Mesenchymal stem cell (in vitro differentiated cells and primary cell): ENCODE measurements around the gene CELF5.

Experiments
- DNase-seq: peaks from one replicate; pipeline ENCODE4 v3.0.0-alpha.2; 2013
- H2AFZ ChIP-seq: one replicate; pipeline ENCODE4 v1.6.1; 2013; ENCODE audit warnings: low read depth, mild to moderate bottlenecking, control low read depth, inconsistent platforms, low read length, moderate library complexity
- H2AK5ac ChIP-seq: 2 replicates; pipeline ENCODE4 v1.6.1; 2013; ENCODE audit warnings: low read length, moderate library complexity, mild to moderate bottlenecking, inconsistent platforms; ENCODE audit not compliant: severe bottlenecking
- H2BK120ac ChIP-seq: one replicate; pipeline ENCODE4 v1.6.1; 2013; ENCODE audit warnings: low read depth, mild to moderate bottlenecking, inconsistent platforms, low read length, moderate library complexity
- H2BK12ac ChIP-seq, 2 experiments: one replicate each; pipeline ENCODE4 v1.6.1; 2013; ENCODE audit warnings: inconsistent platforms in 2 of 2, low read length in 2 of 2, mild to moderate bottlenecking in 2 of 2, moderate library complexity in 2 of 2, control low read depth in 1 of 2
- H2BK15ac ChIP-seq: one replicate; pipeline ENCODE4 v1.6.1; 2013; ENCODE audit warnings: mild to moderate bottlenecking, low read depth, inconsistent platforms; ENCODE audit not compliant: poor library complexity, severe bottlenecking
- H2BK5ac ChIP-seq: 2 replicates; pipeline ENCODE4 v1.6.1; 2013; ENCODE audit warnings: low read depth, mild to moderate bottlenecking, low read length, control low read depth, inconsistent platforms; ENCODE audit not compliant: poor library complexity, severe bottlenecking
- H3K14ac ChIP-seq, 2 experiments: one replicate each; pipeline ENCODE4 v1.6.1; 2013; ENCODE audit warnings: inconsistent platforms in 2 of 2, low read length in 2 of 2, control low read depth in 1 of 2, mild to moderate bottlenecking in 1 of 2, moderate library complexity in 1 of 2
- H3K18ac ChIP-seq, 2 experiments: one replicate each; pipeline ENCODE4 v1.6.1; 2013; ENCODE audit warnings: inconsistent platforms in 2 of 2, low read length in 2 of 2, control low read depth in 1 of 2, low read depth in 1 of 2, mild to moderate bottlenecking in 1 of 2
- H3K23ac ChIP-seq, 2 experiments: one replicate each; pipeline ENCODE4 v1.6.1; 2013; ENCODE audit warnings: inconsistent platforms in 2 of 2, low read length in 2 of 2, mild to moderate bottlenecking in 2 of 2, moderate library complexity in 2 of 2, control low read depth in 1 of 2
- H3K27ac ChIP-seq: 2 replicates; pipeline ENCODE4 v1.5.1; 2013; ENCODE audit warnings: mild to moderate bottlenecking, moderate library complexity, low read length, control low read depth, inconsistent platforms; ENCODE audit not compliant: poor library complexity, severe bottlenecking
- H3K27me3 ChIP-seq, 2 experiments: 2 replicates each; pipeline versions ENCODE4 v1.6.1 to v1.7.0; 2013; ENCODE audit warnings: low read length in 2 of 2, mild to moderate bottlenecking in 2 of 2, moderate library complexity in 2 of 2, control low read depth in 1 of 2, inconsistent platforms in 1 of 2; ENCODE audit not compliant: control insufficient read depth in 1 of 2, insufficient read depth in 1 of 2
- H3K36me3 ChIP-seq, 2 experiments: 2 replicates each; pipeline versions ENCODE4 v1.6.1 to v1.7.0; 2013; ENCODE audit warnings: low read length in 2 of 2, control low read depth in 1 of 2, inconsistent platforms in 1 of 2, low read depth in 1 of 2, mild to moderate bottlenecking in 1 of 2; ENCODE audit not compliant: insufficient read depth in 2 of 2, control insufficient read depth in 1 of 2
- H3K4ac ChIP-seq, 2 experiments: one replicate each; pipeline ENCODE4 v1.6.1; 2013; ENCODE audit warnings: inconsistent platforms in 2 of 2, low read length in 2 of 2, mild to moderate bottlenecking in 2 of 2, moderate library complexity in 2 of 2, control low read depth in 1 of 2, low read depth in 1 of 2
- H3K4me1 ChIP-seq: 2 replicates; pipeline ENCODE4 v1.6.1; 2013; ENCODE audit warnings: low read depth, low read length, control low read depth; ENCODE audit not compliant: control insufficient read depth, insufficient read depth
- H3K4me2 ChIP-seq: 2 replicates; pipeline ENCODE4 v1.6.1; 2013; ENCODE audit warnings: low read length, mild to moderate bottlenecking, inconsistent platforms; ENCODE audit not compliant: poor library complexity, severe bottlenecking
- H3K4me3 ChIP-seq, 2 experiments: 2 replicates each; pipeline versions ENCODE4 v1.5.1 to v1.7.0; 2013; ENCODE audit warnings: low read length in 2 of 2, mild to moderate bottlenecking in 2 of 2, control low read depth in 1 of 2, low read depth in 1 of 2; ENCODE audit not compliant: insufficient read depth in 1 of 2
- H3K79me1 ChIP-seq: replicated peaks from 2 replicates; pipeline ENCODE4 v1.6.1; 2013; ENCODE audit warnings: mild to moderate bottlenecking, control low read depth, low read length, inconsistent platforms; ENCODE audit not compliant: poor library complexity, severe bottlenecking
- H3K9ac ChIP-seq: 2 replicates; pipeline ENCODE4 v1.7.0; 2013; ENCODE audit warnings: mild to moderate bottlenecking, low read length, moderate library complexity
- H3K9me3 ChIP-seq: 2 replicates; pipeline ENCODE4 v1.7.0; 2013; ENCODE audit warnings: mild to moderate bottlenecking, low read length; ENCODE audit not compliant: control insufficient read depth
- H4K8ac ChIP-seq: one replicate; pipeline ENCODE4 v1.6.1; 2013; ENCODE audit warnings: inconsistent platforms, mild to moderate bottlenecking, low read length, moderate library complexity
- H4K91ac ChIP-seq: one replicate; pipeline ENCODE4 v1.6.1; 2013; ENCODE audit warnings: mild to moderate bottlenecking, low read length, inconsistent platforms
- WGBS: methylation state at CpG from one replicate; pipeline ENCODE4 v1.1.7; 2013; ENCODE audit warnings: mixed read lengths; 5-methylcytosine and 5-hydroxymethylcytosine counted together

The CELF5 gene

DNA sequence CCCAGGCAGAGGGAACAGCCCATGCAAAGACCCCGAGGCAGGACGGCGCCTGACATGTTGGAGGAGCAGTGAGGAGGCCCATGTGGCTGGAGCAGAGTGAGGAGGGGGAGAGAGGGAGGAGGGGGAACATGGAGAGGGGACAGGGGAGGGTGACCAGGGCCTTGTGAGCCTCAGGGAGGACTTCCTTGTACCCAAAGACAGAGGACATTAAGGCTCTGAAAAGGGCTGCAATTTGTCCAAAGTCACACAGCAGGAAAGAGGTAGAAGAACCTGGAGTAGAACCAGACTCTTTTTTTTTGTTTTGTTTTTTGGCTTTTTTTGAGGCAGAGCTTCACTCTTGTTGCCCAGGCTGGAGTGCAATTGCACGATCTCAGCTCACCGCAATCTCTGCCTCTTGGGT, 67.2 kb downstream of the CELF5 start:
- H2AK5ac ChIP-seq, result no peak overlapping the region
- 73% methylated on average over 5 of the region's 5 CpGs for WGBS
- H3K27ac ChIP-seq, result no peak overlapping the region
- DNase-seq, result no peak
- H2BK12ac ChIP-seq, result no peak overlapping the region
- H3K4me3 ChIP-seq, result no peak overlapping the region
- no peak overlapping the region for H2AFZ ChIP-seq
- H3K9me3 ChIP-seq, result no peaks in the 10 kb centered on the region
- no peaks in the 10 kb centered on the region for H3K79me1 ChIP-seq
- H2BK5ac ChIP-seq, result no peak overlapping the region
- no peak overlapping the region for H3K4ac ChIP-seq
- H3K9ac ChIP-seq, result no peak overlapping the region
- H4K8ac ChIP-seq, result no peak overlapping the region
- H3K4me1 ChIP-seq, result peaks cover 4% of the 10 kb centered on the region
- no peak overlapping the region for H3K18ac ChIP-seq
- H3K14ac ChIP-seq, result no peak overlapping the region
- H3K4me2 ChIP-seq, result no peak overlapping the region
- no peak overlapping the region for H2BK15ac ChIP-seq
- H3K36me3 ChIP-seq, result no peaks in the 10 kb centered on the region
- no peak overlapping the region for H4K91ac ChIP-seq
- H3K27me3 ChIP-seq, result peaks cover 34 to 63% of the 10 kb centered on the region in 2 experiments
- H2BK120ac ChIP-seq, result no peak overlapping the region
- H3K23ac ChIP-seq, result no peak overlapping the region

DNA sequence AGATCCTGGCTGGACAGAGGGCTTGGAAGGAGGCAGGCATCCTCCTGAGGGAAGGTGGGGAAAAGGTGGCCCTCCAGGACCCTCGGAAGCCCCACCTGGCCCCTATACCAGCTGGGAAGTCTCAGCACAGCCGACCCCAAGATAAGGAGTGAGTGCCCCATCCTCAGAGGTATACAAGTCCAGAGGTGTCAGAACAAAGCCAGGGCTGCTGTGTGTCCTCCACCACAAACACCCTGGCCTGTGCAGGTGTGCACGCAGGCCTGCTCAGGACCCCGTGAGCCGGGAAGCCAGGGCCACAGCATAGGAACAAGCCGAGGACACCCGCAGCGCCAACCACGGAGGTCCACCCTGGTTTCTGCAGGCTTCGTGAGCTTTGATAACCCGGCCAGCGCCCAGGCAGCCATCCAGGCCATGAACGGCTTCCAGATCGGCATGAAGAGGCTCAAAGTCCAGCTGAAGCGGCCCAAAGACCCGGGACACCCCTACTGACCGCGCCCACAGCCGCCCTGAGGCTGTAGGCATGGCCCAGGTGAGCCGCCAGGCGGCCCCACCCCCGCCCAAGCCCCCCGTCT, 68.6 kb downstream of the CELF5 start:
- no peak overlapping the region for H4K8ac ChIP-seq
- no peak overlapping the region for H3K27ac ChIP-seq
- no peak overlapping the region for H3K4ac ChIP-seq
- no peak overlapping the region for H2BK15ac ChIP-seq
- no peaks in the 10 kb centered on the region for H3K36me3 ChIP-seq
- no peak overlapping the region for H3K4me2 ChIP-seq
- H3K14ac ChIP-seq, result no peak overlapping the region
- H3K9ac ChIP-seq, result no peak overlapping the region
- no peak overlapping the region for H2BK5ac ChIP-seq
- H3K18ac ChIP-seq, result no peak overlapping the region
- 83% methylated on average over 21 of the region's 23 CpGs for WGBS
- no peak overlapping the region for H4K91ac ChIP-seq
- no peak overlapping the region for H3K4me3 ChIP-seq
- peaks cover 34 to 67% of the 10 kb centered on the region in 2 experiments for H3K27me3 ChIP-seq
- H2BK12ac ChIP-seq, result no peak overlapping the region
- no peak overlapping the region for H2BK120ac ChIP-seq
- DNase-seq, result no peak
- no peak overlapping the region for H2AFZ ChIP-seq
- no peak overlapping the region for H3K23ac ChIP-seq
- no peaks in the 10 kb centered on the region for H3K79me1 ChIP-seq
- H3K9me3 ChIP-seq, result no peaks in the 10 kb centered on the region
- H2AK5ac ChIP-seq, result no peak overlapping the region
- H3K4me1 ChIP-seq, result peaks cover 4% of the 10 kb centered on the region

DNA sequence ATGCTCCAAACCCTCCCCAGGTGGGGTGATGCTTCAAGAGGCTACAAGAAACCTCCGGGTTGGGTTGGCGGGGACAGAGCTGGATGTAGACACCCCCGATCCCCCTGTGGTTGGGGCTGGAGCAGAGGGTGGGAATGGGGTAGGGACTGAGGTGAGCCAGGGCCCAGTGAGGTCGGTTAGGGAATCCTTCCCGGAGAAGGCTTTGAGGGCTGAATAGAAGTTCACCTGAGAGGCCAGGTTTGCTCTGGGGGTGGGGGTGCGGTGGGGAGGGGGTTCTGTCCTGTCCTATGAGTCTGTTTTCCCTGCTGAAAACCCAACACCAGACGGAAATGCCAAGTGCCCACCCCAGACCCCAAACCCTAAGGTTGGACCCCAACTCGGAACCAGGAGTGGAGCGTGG, 69.1 kb downstream of the CELF5 start:
- Histone ChIP-seq H3K18ac (no peak overlapping the region), H3K9me3 (no peaks in the 10 kb centered on the region), H3K4me2 (no peak overlapping the region), H3K79me1 (no peaks in the 10 kb centered on the region), H2BK5ac (no peak overlapping the region), H3K36me3 (no peaks in the 10 kb centered on the region), H4K91ac (no peak overlapping the region), H3K4me1 (peaks cover 4% of the 10 kb centered on the region), H3K27ac (no peak overlapping the region), H3K4ac (no peak overlapping the region), H2BK15ac (no peak overlapping the region), H3K27me3 (peaks cover 34 to 68% of the 10 kb centered on the region in 2 experiments), H3K4me3 (no peak overlapping the region), H3K23ac (no peak overlapping the region), H2AFZ (no peak overlapping the region), H2AK5ac (no peak overlapping the region), H3K9ac (no peak overlapping the region), H2BK120ac (no peak overlapping the region), H3K14ac (no peak overlapping the region), H4K8ac (no peak overlapping the region), H2BK12ac (no peak overlapping the region)
- WGBS, result 79% methylated on average over 8 of the region's 9 CpGs
- DNase-seq, result no peak

DNA sequence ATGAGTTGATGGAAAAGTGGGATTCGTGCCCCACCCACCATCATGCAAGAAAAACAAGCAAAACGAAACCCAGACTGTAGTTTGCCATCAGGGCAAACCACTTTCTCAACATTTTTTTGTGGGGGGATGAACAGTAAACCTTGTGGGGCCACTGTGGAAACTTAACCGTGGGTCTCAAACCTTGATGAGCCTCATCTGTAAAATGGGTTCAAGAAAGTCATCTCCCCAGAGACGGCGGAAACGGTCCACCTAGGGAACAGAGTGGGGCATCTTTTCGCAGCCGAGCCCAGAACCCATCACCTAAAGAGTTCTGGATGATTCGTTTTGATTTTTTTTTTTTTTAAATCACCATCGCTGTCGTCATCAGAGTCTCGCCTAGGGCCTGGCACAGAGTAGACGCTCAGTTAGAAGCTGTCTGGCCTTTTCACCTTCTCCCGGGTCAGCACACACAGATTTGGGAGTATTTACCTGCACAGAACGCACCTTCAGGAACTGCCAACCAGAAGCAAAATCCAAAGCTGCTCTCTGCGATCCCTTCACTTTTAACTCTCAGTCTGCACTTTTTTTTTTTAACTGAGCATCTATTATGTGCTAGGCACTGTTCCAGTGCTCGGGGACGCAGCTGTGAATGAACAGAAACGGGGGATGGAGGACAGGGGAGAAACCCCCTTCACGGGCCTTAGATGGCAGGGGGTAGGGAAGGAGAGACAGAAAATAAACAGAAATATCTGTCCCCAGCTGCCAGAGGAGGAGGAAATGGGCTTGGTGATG, 69.8 kb downstream of the CELF5 start:
- WGBS, result 77% methylated on average over 18 of the region's 20 CpGs
- H2AFZ ChIP-seq, result no peak overlapping the region
- no peak overlapping the region for H3K18ac ChIP-seq
- no peak overlapping the region for H4K91ac ChIP-seq
- H3K14ac ChIP-seq, result no peak overlapping the region
- H3K4ac ChIP-seq, result no peak overlapping the region
- H2BK12ac ChIP-seq, result no peak overlapping the region
- no peaks in the 10 kb centered on the region for H3K36me3 ChIP-seq
- no peak overlapping the region for H3K9ac ChIP-seq
- H2BK15ac ChIP-seq, result peak overlapping the region; percentile 48
- H2BK120ac ChIP-seq, result no peak overlapping the region
- no peak for DNase-seq
- no peak overlapping the region for H3K4me2 ChIP-seq
- no peak overlapping the region for H2BK5ac ChIP-seq
- peaks cover 34 to 68% of the 10 kb centered on the region in 2 experiments for H3K27me3 ChIP-seq
- no peak overlapping the region for H3K4me3 ChIP-seq
- H2AK5ac ChIP-seq, result no peak overlapping the region
- no peaks in the 10 kb centered on the region for H3K79me1 ChIP-seq
- H3K27ac ChIP-seq, result no peak overlapping the region
- no peak overlapping the region for H4K8ac ChIP-seq
- no peak overlapping the region for H3K23ac ChIP-seq
- H3K9me3 ChIP-seq, result no peaks in the 10 kb centered on the region
- H3K4me1 ChIP-seq, result peaks cover 4% of the 10 kb centered on the region
